ENCODE results near the gene HABP4. TPM values are rescaled to one million over a fixed set of nuclear protein-coding genes. Genes with fewer than 3 reads are reported as not detected.

HABP4 gene
- polyA plus RNA-seq, 1 experiment: 10.8 TPM

- Histone ChIP-seq H3K9me3 (ENCODE audit: control insufficient read depth, insufficient read depth, low read length) (no peaks in the 10 kb centered on the region), H3K27ac (ENCODE audit: low read depth, low read length) (no peak overlapping the region), H3K4me3 (ENCODE audit: low read depth, low read length) (no peak overlapping the region), H3K27me3 (ENCODE audit: control insufficient read depth, insufficient read depth, low read length) (no peaks in the 10 kb centered on the region)
- CTCF ChIA-PET: interaction anchor here (0.5 kb wide), 1 partner anchor 211 kb away, joined by 4 read pairs; no protein-coding TSS in a partner anchor
- TF ChIP-seq CTCF (IDR thresholded peaks at IDR 0.05; ENCODE audit: low read depth, low read length): no peak
- POLR2A ChIA-PET: no interaction called here
- DNase-seq (ENCODE audit: low read depth, low spot score): no peak
Measured at GRCh38 chr9:96459268-96460007, 9.5 kb downstream of the HABP4 start.

GRCh38 chr9:96460470-96460869 is 10.5 kb downstream of the HABP4 start:
- no peak overlapping the region for H3K27ac ChIP-seq (ENCODE audit: low read depth, low read length)
- H3K4me3 ChIP-seq (ENCODE audit: low read depth, low read length): no peak overlapping the region
- ChIA-PET CTCF (no interaction called here), POLR2A (interaction anchor here (0.6 kb wide), 1 partner anchor 322 kb away, joined by 3 read pairs; no protein-coding TSS in a partner anchor)
- H3K27me3 ChIP-seq (ENCODE audit: control insufficient read depth, insufficient read depth, low read length): no peaks in the 10 kb centered on the region
- H3K9me3 ChIP-seq (ENCODE audit: control insufficient read depth, insufficient read depth, low read length): no peaks in the 10 kb centered on the region
- DNase-seq (ENCODE audit: low read depth, low spot score): no peak
- no peak for TF ChIP-seq CTCF (IDR thresholded peaks at IDR 0.05; ENCODE audit: low read depth, low read length)

- no peak for DNase-seq (ENCODE audit: low read depth, low spot score)
- no peak overlapping the region for H3K4me3 ChIP-seq (ENCODE audit: low read depth, low read length)
- ChIA-PET CTCF (interaction anchor here (0.5 to 0.9 kb wide), 2 partner anchors 133 to 143 kb away, joined by 3 to 4 read pairs; no protein-coding TSS in a partner anchor), POLR2A (no interaction called here)
- no peak overlapping the region for H3K27ac ChIP-seq (ENCODE audit: low read depth, low read length)
- no peaks in the 10 kb centered on the region for H3K27me3 ChIP-seq (ENCODE audit: control insufficient read depth, insufficient read depth, low read length)
- no peaks in the 10 kb centered on the region for H3K9me3 ChIP-seq (ENCODE audit: control insufficient read depth, insufficient read depth, low read length)
- no peak for TF ChIP-seq CTCF (IDR thresholded peaks at IDR 0.05; ENCODE audit: low read depth, low read length)
Measured at GRCh38 chr9:96460882-96461281, 10.9 kb downstream of the HABP4 start.

DNA sequence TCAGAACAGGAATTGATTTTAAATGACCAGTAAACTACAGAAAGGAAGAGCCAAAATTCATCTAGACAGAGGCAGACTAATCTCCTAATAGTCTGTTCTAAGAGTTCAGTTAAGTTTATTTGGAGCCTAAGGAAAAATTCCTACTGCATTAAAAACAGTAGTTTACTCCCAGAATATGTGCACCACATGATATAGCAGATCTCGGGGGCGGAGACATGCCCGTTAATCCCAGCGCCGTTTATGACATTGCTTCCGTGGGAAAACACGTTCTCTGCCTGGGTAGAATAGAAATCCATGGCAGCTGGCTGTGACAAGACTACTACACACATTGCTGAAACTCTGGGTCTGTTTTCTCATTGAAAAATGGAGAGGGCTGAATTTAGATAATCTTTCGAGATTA is 11.4 kb downstream of the HABP4 start:
- Histone ChIP-seq H3K27me3 (ENCODE audit: control insufficient read depth, insufficient read depth, low read length) (no peaks in the 10 kb centered on the region), H3K9me3 (ENCODE audit: control insufficient read depth, insufficient read depth, low read length) (no peaks in the 10 kb centered on the region), H3K4me3 (ENCODE audit: low read depth, low read length) (no peak overlapping the region), H3K27ac (ENCODE audit: low read depth, low read length) (peak overlapping the region; percentile 21)
- POLR2A ChIA-PET: no interaction called here
- DNase-seq (ENCODE audit: low read depth, low spot score): no peak
- CTCF ChIA-PET: interaction anchor here (0.5 to 0.9 kb wide), 2 partner anchors 133 to 143 kb away, joined by 3 to 4 read pairs; no protein-coding TSS in a partner anchor
- no peak for TF ChIP-seq CTCF (IDR thresholded peaks at IDR 0.05; ENCODE audit: low read depth, low read length)

DNA sequence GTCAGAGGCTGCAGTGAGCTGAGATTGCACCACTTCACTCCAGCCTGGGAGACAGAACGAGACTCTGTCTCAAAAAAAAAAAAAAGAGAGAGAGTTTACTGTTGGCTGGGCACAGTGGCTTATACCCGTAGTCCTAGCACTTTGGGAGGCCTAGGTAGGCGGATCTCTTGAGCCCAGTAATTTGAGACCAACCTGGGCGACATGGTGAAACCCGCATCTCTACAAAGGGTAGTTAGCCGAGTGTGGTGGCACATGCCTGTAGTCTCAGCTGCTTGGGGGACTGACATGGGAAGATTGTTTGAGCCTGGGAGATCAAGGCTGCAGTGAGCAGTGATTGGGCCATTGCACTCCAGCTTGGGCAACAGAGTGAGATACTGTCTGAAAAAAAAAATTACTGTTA is 12.6 kb downstream of the HABP4 start:
- Histone ChIP-seq H3K4me3 (ENCODE audit: low read depth, low read length) (no peak overlapping the region), H3K27me3 (ENCODE audit: control insufficient read depth, insufficient read depth, low read length) (no peaks in the 10 kb centered on the region), H3K9me3 (ENCODE audit: control insufficient read depth, insufficient read depth, low read length) (no peaks in the 10 kb centered on the region), H3K27ac (ENCODE audit: low read depth, low read length) (no peak overlapping the region)
- ChIA-PET CTCF (no interaction called here), POLR2A (no interaction called here)
- TF ChIP-seq CTCF (IDR thresholded peaks at IDR 0.05; ENCODE audit: low read depth, low read length): no peak
- no peak for DNase-seq (ENCODE audit: low read depth, low spot score)
